Astrocyte (in vitro differentiated cells and primary cell): ENCODE data around the gene BRD7.

Source experiments
- EZH2 ChIP-seq: IDR thresholded peaks from 2 replicates; pipeline ENCODE4 v1.6.1; 2012; ENCODE audit warnings: mild to moderate bottlenecking, low read length, inconsistent platforms; ENCODE audit not compliant: insufficient read depth
- TF ChIP-seq, protein P1 (sequence below): IDR thresholded peaks from 2 replicates; pipeline ENCODE4 v1.5.1; 2011; ENCODE audit warnings: low read depth, mild to moderate bottlenecking, inconsistent platforms, low read length, moderate library complexity; ENCODE audit not compliant: insufficient read depth

DNA sequence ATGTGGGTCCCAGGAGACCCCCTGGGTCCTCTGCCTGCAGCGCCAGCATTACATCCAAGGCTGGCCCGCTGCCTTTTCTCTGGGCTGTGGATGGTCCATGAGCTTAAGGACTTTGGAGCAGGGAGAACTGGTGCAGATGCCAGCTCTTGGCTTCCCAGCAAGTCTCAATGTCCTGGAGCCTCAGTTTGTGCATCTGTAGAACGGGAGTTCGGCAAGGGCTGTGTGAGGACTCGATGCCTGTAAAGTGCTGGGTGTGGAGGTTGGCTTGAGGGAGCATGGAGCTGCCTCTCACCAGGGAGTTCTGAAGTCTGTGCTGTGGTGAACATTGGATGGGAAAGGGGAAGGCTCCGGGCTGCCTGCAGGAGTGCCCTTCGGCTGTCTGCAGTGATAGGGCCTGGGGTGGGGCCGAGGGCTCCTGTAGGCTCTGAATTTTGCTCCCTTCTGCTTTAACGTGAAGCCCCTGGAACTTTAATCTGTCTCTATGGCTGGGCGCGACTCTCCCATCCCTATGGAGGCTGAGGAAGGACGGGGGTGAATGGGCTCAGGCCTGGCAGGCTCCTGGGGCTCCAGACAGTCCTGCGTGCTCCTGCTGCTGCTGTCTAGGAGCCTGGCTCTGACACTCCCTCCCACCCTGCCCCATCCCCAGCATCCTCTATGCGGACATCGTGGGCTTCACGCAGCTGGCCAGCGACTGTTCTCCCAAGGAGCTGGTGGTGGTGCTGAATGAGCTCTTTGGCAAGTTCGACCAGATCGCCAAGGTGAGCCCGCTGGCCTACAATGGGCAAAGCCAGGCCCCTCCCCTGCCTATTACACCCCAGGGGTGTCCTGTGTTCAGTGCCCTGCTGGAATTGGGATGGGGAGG lies 74.6 kb downstream of the BRD7 start:
- TF ChIP-seq, protein P1, sequence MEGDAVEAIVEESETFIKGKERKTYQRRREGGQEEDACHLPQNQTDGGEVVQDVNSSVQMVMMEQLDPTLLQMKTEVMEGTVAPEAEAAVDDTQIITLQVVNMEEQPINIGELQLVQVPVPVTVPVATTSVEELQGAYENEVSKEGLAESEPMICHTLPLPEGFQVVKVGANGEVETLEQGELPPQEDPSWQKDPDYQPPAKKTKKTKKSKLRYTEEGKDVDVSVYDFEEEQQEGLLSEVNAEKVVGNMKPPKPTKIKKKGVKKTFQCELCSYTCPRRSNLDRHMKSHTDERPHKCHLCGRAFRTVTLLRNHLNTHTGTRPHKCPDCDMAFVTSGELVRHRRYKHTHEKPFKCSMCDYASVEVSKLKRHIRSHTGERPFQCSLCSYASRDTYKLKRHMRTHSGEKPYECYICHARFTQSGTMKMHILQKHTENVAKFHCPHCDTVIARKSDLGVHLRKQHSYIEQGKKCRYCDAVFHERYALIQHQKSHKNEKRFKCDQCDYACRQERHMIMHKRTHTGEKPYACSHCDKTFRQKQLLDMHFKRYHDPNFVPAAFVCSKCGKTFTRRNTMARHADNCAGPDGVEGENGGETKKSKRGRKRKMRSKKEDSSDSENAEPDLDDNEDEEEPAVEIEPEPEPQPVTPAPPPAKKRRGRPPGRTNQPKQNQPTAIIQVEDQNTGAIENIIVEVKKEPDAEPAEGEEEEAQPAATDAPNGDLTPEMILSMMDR, result no peak
- TF ChIP-seq EZH2, result no peak
